SU-DHL-6 (cell line): ENCODE measurements around the gene RHBDL2.

Experiments
- CTCF ChIP-seq: fragments of 200-600 bp; sonication (generic); IDR thresholded peaks from one replicate; pipeline ENCODE4 v1.5.1; 2017; ENCODE audit warnings: antibody characterized with exemption, mild to moderate bottlenecking, low read length, moderate library complexity; ENCODE audit not compliant: insufficient read depth, poor library complexity, severe bottlenecking
- EZH2phosphoT487 ChIP-seq: fragments of 200-600 bp; sonication (generic), shearing (Covaris generic); conservative IDR thresholded peaks from 2 replicates; pipeline ENCODE4 v1.6.1; 2018; ENCODE audit warnings: mild to moderate bottlenecking, antibody characterized with exemption, low read length, moderate library complexity, mixed read lengths

GRCh38 chr1:38896169-38896568 lies 45.5 kb downstream of the RHBDL2 start:
- TF ChIP-seq CTCF: no peak
- TF ChIP-seq EZH2phosphoT487: no peak
